Panc1 (cell line): Measurements from ENCODE around the gene STS. TPM values are rescaled to one million over a fixed set of nuclear protein-coding genes. Genes with fewer than 3 reads are reported as not detected.

Experiments used
- ATAC-seq: fragments of 200-7000 bp; cut with Tn5 transposase; 2 replicates; pipeline ENCODE4 v1.9.1; 2020; ENCODE audit warnings: mild to moderate bottlenecking, moderate library complexity
- BruUV-seq: library from RNA; stranded (reverse); fragments of 400-500 nt; replicated peaks from 2 replicates; lab custom pipeline; 2021; lab: Mats Ljungman, UMichigan
- CTCF ChIA-PET: fragments of 300-600 bp; sonication (Branson Sonifier 250); formaldehyde crosslinking; loops from one replicate; lab custom pipeline; 2022; ENCODE audit warnings: antibody characterized with exemption; lab: Charles Lee
- POLR2A ChIA-PET: fragments of 300-600 bp; sonication (Branson Sonifier 250); formaldehyde crosslinking; loops from one replicate; lab custom pipeline; 2022; ENCODE audit warnings: antibody characterized with exemption; lab: Charles Lee
- DNase-seq: peaks from one replicate; pipeline ENCODE4 v3.0.0-alpha.2; 2010; ENCODE audit warnings: low read depth, low spot score
- H3K27ac ChIP-seq: 2 replicates; pipeline ENCODE4 v1.5.1; 2011; ENCODE audit warnings: mild to moderate bottlenecking, low read length, inconsistent platforms
- H3K27me3 ChIP-seq: fragments of 200-500 bp; sonication (Bioruptor generic); 2 replicates; pipeline ENCODE4 v1.6.0; 2014; ENCODE audit warnings: low read length, inconsistent platforms; ENCODE audit not compliant: control insufficient read depth, insufficient read depth
- H3K36me3 ChIP-seq: fragments of 200-500 bp; sonication (Bioruptor generic); 2 replicates; pipeline ENCODE4 v1.5.1; 2014; ENCODE audit warnings: inconsistent platforms, mild to moderate bottlenecking, low read length, moderate library complexity; ENCODE audit not compliant: control insufficient read depth, insufficient read depth
- H3K4me1 ChIP-seq: 2 replicates; pipeline ENCODE4 v1.5.1; 2011; ENCODE audit warnings: inconsistent platforms, mild to moderate bottlenecking, low read length, moderate library complexity; ENCODE audit not compliant: control insufficient read depth, insufficient read depth
- H3K4me3 ChIP-seq, 2 experiments: 2 replicates each; pipeline ENCODE4 v1.5.1; 2011 to 2012; ENCODE audit warnings: low read depth in 2 of 2, low read length in 2 of 2, mild to moderate bottlenecking in 2 of 2, inconsistent platforms in 1 of 2, moderate library complexity in 1 of 2
- H3K9me3 ChIP-seq: fragments of 200-500 bp; sonication (Bioruptor generic); 2 replicates; pipeline ENCODE4 v1.5.1; 2014; ENCODE audit warnings: low read depth, mild to moderate bottlenecking, inconsistent platforms, low read length, moderate library complexity; ENCODE audit not compliant: control insufficient read depth, insufficient read depth
- CTCF ChIP-seq: fragments of 450-650 bp; IDR thresholded peaks from 2 replicates; pipeline ENCODE4 v1.5.1; 2017; ENCODE audit warnings: mild to moderate bottlenecking
- POLR2AphosphoS5 ChIP-seq: IDR thresholded peaks from 2 replicates; pipeline ENCODE4 v1.6.1; 2012; ENCODE audit warnings: mild to moderate bottlenecking, low read depth, low read length, moderate library complexity
- REST ChIP-seq, 2 experiments: IDR thresholded peaks; 2 replicates each; pipeline ENCODE4 v1.6.1; 2011 to 2012; ENCODE audit warnings: low read depth in 2 of 2, control low read depth in 1 of 2, low read length in 1 of 2, mild to moderate bottlenecking in 1 of 2, moderate library complexity in 1 of 2; ENCODE audit not compliant: insufficient read depth in 1 of 2
- SIN3A ChIP-seq: IDR thresholded peaks from 2 replicates; pipeline ENCODE4 v1.6.1; 2012; ENCODE audit warnings: low read depth, mild to moderate bottlenecking, low read length, moderate library complexity, borderline replicate concordance; ENCODE audit not compliant: insufficient read depth
- TCF7L2 ChIP-seq: IDR thresholded peaks from 2 replicates; pipeline ENCODE4 v1.6.1; 2011; ENCODE audit warnings: mild to moderate bottlenecking, low read depth, low read length, inconsistent platforms
- in situ Hi-C: cut with HindIII; loops from 2 replicates; pipeline ENCODE4 v1.10.0; 2016; ENCODE audit warnings: low sequenced_read_pairs, low pct_unique_long_range_greater_than_20kb
- intact Hi-C: fragments of 100-400 bp; cut with micrococcal nuclease; formaldehyde crosslinking; loops from one replicate; pipeline ENCODE4 v1.10.0; 2022; ENCODE audit not compliant: unreplicated experiment
- total RNA-seq: library from RNA; stranded (reverse); gene quantifications from one replicate; pipeline ENCODE4 v1.2.1, GENCODE V29; 2021; ENCODE audit not compliant: unreplicated experiment

STS gene
- total RNA-seq, 1 experiment from 2014 or later: 2.0 TPM

DNA sequence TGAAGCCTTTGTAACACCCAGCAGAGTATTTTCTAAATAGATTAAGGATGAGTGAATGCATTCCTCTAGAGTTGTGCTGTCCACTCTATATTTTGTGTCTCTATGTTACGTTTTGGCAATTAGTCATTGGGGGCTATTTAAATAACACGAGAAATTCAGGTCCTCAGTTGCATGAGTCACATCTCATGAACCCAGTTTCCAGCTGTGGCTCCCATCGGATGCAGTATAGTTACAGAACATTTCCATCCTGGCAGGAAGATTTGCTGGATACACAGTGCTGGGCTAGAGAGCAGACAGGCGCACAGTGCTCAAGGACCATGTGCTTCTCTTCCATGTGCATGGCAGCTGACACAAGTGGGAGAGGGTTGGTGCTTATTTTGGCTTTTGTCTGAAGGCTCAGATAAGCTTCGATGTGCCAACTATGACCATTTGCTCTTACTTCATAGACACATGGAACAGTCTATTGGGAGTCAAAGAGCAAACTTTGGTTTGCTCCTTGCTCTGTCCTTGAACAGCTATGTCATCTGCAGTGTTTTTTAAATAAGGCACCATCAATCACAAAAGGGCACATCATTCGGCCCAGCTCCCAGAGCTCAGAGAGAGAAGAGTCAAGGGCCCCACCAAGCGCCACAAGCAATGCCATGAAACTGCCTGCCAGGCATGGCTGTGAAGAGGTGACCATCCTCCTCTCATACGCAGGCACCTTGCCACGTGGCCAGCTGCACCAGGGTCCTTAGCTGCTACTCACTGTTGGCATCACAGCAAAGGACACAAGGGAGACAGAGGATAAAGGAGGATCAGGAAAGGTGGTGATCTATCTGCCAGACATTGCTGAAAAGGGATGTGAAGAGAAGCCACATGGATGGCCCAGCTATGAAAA is 8.1 kb upstream of the STS start:
- Histone ChIP-seq H3K4me1 (no peaks in the 10 kb centered on the region), H3K27me3 (no peaks in the 10 kb centered on the region), H3K9me3 (no peaks in the 10 kb centered on the region), H3K4me3 (no peak overlapping the region), H3K36me3 (no peaks in the 10 kb centered on the region), H3K27ac (no peak overlapping the region)
- ChIA-PET CTCF (no interaction called here), POLR2A (no interaction called here)
- ATAC-seq (no peak), DNase-seq (no peak)
- in situ Hi-C loops: no loop called here
- BruUV-seq: no TSS peak
- no peak for TF ChIP-seq SIN3A
- TF ChIP-seq CTCF: no peak
- TF ChIP-seq POLR2AphosphoS5: no peak
- intact Hi-C loops: no loop called here

DNA sequence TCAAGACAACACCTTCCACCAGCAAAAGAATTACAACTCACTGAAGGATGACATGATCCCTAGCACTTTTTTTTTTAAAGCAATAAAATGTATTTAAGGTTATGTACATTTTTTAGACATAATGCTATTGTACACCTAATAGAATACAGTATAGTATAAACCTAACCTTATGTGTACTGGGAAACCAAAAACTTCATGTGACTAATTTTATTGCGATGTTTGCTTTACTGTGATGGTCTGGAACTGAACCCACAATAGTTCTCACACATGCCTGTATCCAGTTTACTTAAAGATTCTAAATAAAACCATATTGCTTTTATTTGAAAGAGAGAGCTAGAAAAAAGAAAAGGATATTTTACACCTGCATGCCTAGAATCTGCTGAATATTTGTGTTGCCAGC is 4.4 kb upstream of the STS start:
- POLR2A ChIA-PET: no interaction called here
- no peak overlapping the region for H3K27ac ChIP-seq
- no peak for ATAC-seq

More for the DNA sequence above, 4.4 kb upstream of the STS start:
- no peaks in the 10 kb centered on the region for H3K27me3 ChIP-seq
- no peak for DNase-seq
- H3K9me3 ChIP-seq: no peaks in the 10 kb centered on the region
- TF ChIP-seq CTCF: no peak
- no peak for TF ChIP-seq POLR2AphosphoS5
- TF ChIP-seq SIN3A: no peak
- TF ChIP-seq REST (IDR thresholded peaks at IDR 0.05; ENCODE audit: insufficient read depth in 1 of 2, low read depth in 2 of 2, low read length in 1 of 2): no peak
- TF ChIP-seq TCF7L2: no peak
- CTCF ChIA-PET: no interaction called here
- BruUV-seq: no TSS peak
- H3K4me3 ChIP-seq: no peak overlapping the region
- H3K36me3 ChIP-seq: no peaks in the 10 kb centered on the region
- in situ Hi-C loops: no loop called here
- no peaks in the 10 kb centered on the region for H3K4me1 ChIP-seq
- intact Hi-C loops: no loop called here
